ENCODE results near the gene TTLL7. TPM values are rescaled to one million over a fixed set of nuclear protein-coding genes. Genes with fewer than 3 reads are reported as not detected.

Gene TTLL7
- total RNA-seq, 2 experiments from 2014 or later, result 2.9 to 5.3 TPM

GRCh38 chr1:84008631-84009030 lies 9.7 kb upstream of the TTLL7 start:
- H3K9me3 Mint-ChIP-seq (ENCODE audit: low read depth), result peaks cover under 1% of the 10 kb centered on the region
- peaks cover 25% of the 10 kb centered on the region for H3K27me3 Mint-ChIP-seq
- H3K4me3 Mint-ChIP-seq, result no peak overlapping the region
- no peaks in the 10 kb centered on the region for H3K36me3 Mint-ChIP-seq
- CTCF ChIA-PET, result interaction anchor here (0.5 kb wide), 1 partner anchor 61 kb away, joined by 3 read pairs; no protein-coding TSS in a partner anchor
- DNase-seq, result no peak
- ATAC-seq, result no peak
- H3K27ac Mint-ChIP-seq, result no peak overlapping the region
- no peaks in the 10 kb centered on the region for H3K4me1 Mint-ChIP-seq

- peaks cover 2% of the 10 kb centered on the region for H3K4me1 Mint-ChIP-seq
- CTCF ChIA-PET, result no interaction called here
- no peak overlapping the region for H3K27ac Mint-ChIP-seq
- ATAC-seq (no peak), DNase-seq (no peak)
- H3K4me3 Mint-ChIP-seq, result no peak overlapping the region
- H3K36me3 Mint-ChIP-seq, result no peaks in the 10 kb centered on the region
- no peaks in the 10 kb centered on the region for H3K9me3 Mint-ChIP-seq (ENCODE audit: low read depth)
- H3K27me3 Mint-ChIP-seq, result peaks cover 35% of the 10 kb centered on the region
Observed at GRCh38 chr1:84006591-84006990, 7.7 kb upstream of the TTLL7 start.

- Mint-ChIP-seq H3K27me3 (peaks cover 59% of the 10 kb centered on the region), H3K27ac (no peak overlapping the region), H3K36me3 (no peaks in the 10 kb centered on the region), H3K4me3 (no peak overlapping the region), H3K9me3 (ENCODE audit: low read depth) (no peaks in the 10 kb centered on the region), H3K4me1 (peaks cover 18% of the 10 kb centered on the region)
- ATAC-seq (no peak), DNase-seq (no peak)
- CTCF ChIA-PET, result no interaction called here
Observed at GRCh38 chr1:84001501-84001900, 2.6 kb upstream of the TTLL7 start.

GRCh38 chr1:84000954-84001495 lies 2.1 kb upstream of the TTLL7 start:
- ATAC-seq, result no peak
- Mint-ChIP-seq H3K4me3 (no peak overlapping the region), H3K27me3 (peaks cover 64% of the 10 kb centered on the region), H3K9me3 (ENCODE audit: low read depth) (no peaks in the 10 kb centered on the region), H3K4me1 (peaks cover 18% of the 10 kb centered on the region), H3K27ac (no peak overlapping the region), H3K36me3 (no peaks in the 10 kb centered on the region)
- DNase-seq, result no peak
- CTCF ChIA-PET, result no interaction called here

- no peak for ATAC-seq
- Mint-ChIP-seq H3K4me3 (peak overlapping the region; percentile 19), H3K36me3 (no peaks in the 10 kb centered on the region), H3K9me3 (ENCODE audit: low read depth) (no peaks in the 10 kb centered on the region), H3K27me3 (peaks cover 68% of the 10 kb centered on the region), H3K27ac (no peak overlapping the region), H3K4me1 (peaks cover 18% of the 10 kb centered on the region)
- DNase-seq, result no peak
- CTCF ChIA-PET, result no interaction called here
Observed at GRCh38 chr1:84000196-84000885, 1.4 kb upstream of the TTLL7 start.

GRCh38 chr1:83999316-83999819 lies 436 bp upstream of the TTLL7 start:
- Mint-ChIP-seq H3K36me3 (no peaks in the 10 kb centered on the region), H3K9me3 (ENCODE audit: low read depth) (no peaks in the 10 kb centered on the region), H3K4me3 (peak overlapping the region; percentile 75), H3K27ac (peak overlapping the region; percentile 63), H3K27me3 (peaks cover 65% of the 10 kb centered on the region), H3K4me1 (peaks cover 18% of the 10 kb centered on the region)
- DNase-seq (peak; percentile 72), ATAC-seq (peak; percentile 89)
- CTCF ChIA-PET, result interaction anchor here (0.7 to 1.4 kb wide), 2 partner anchors 10 to 144 kb away, joined by 3 to 4 read pairs; partner anchors contain the start of gene PRKACB

GRCh38 chr1:83998205-83998497 lies 781 bp downstream of the TTLL7 start:
- CTCF ChIA-PET, result interaction anchor here (0.8 to 1.4 kb wide), 2 partner anchors 72 to 146 kb away, joined by 4 read pairs; partner anchors contain the start of gene PRKACB
- H3K4me1 Mint-ChIP-seq, result peaks cover 18% of the 10 kb centered on the region
- no peaks in the 10 kb centered on the region for H3K36me3 Mint-ChIP-seq
- H3K27me3 Mint-ChIP-seq, result peaks cover 66% of the 10 kb centered on the region
- DNase-seq (no peak), ATAC-seq (no peak)
- H3K4me3 Mint-ChIP-seq, result peak overlapping the region; percentile 75
- no peaks in the 10 kb centered on the region for H3K9me3 Mint-ChIP-seq (ENCODE audit: low read depth)
- H3K27ac Mint-ChIP-seq, result no peak overlapping the region

- no peak overlapping the region for H3K4me3 Mint-ChIP-seq
- no peak overlapping the region for H3K27ac Mint-ChIP-seq
- H3K9me3 Mint-ChIP-seq (ENCODE audit: low read depth), result no peaks in the 10 kb centered on the region
- no peak for DNase-seq
- peaks cover 18% of the 10 kb centered on the region for H3K4me1 Mint-ChIP-seq
- ATAC-seq, result no peak
- H3K27me3 Mint-ChIP-seq, result peaks cover 69% of the 10 kb centered on the region
- CTCF ChIA-PET, result no interaction called here
- no peaks in the 10 kb centered on the region for H3K36me3 Mint-ChIP-seq
Observed at GRCh38 chr1:83997631-83998030, 1.3 kb downstream of the TTLL7 start.

- H3K27ac Mint-ChIP-seq, result no peak overlapping the region
- DNase-seq, result no peak
- no peaks in the 10 kb centered on the region for H3K9me3 Mint-ChIP-seq (ENCODE audit: low read depth)
- no peak for ATAC-seq
- no peak overlapping the region for H3K4me3 Mint-ChIP-seq
- peaks cover 66% of the 10 kb centered on the region for H3K27me3 Mint-ChIP-seq
- CTCF ChIA-PET, result no interaction called here
- no peaks in the 10 kb centered on the region for H3K36me3 Mint-ChIP-seq
- peaks cover 16% of the 10 kb centered on the region for H3K4me1 Mint-ChIP-seq
Observed at GRCh38 chr1:83996621-83997020, 2.3 kb downstream of the TTLL7 start.

- ATAC-seq, result no peak
- Mint-ChIP-seq H3K4me1 (peaks cover 16% of the 10 kb centered on the region), H3K9me3 (ENCODE audit: low read depth) (no peaks in the 10 kb centered on the region), H3K36me3 (no peaks in the 10 kb centered on the region), H3K27me3 (peaks cover 62% of the 10 kb centered on the region), H3K4me3 (no peak overlapping the region), H3K27ac (no peak overlapping the region)
- CTCF ChIA-PET, result no interaction called here
- no peak for DNase-seq
Observed at GRCh38 chr1:83996191-83996590, 2.7 kb downstream of the TTLL7 start.

- Mint-ChIP-seq H3K36me3 (no peaks in the 10 kb centered on the region), H3K27ac (no peak overlapping the region), H3K4me3 (no peak overlapping the region), H3K9me3 (ENCODE audit: low read depth) (no peaks in the 10 kb centered on the region), H3K4me1 (peaks cover 16% of the 10 kb centered on the region), H3K27me3 (peaks cover 61% of the 10 kb centered on the region)
- ATAC-seq (no peak), DNase-seq (no peak)
- CTCF ChIA-PET, result no interaction called here
Observed at GRCh38 chr1:83995649-83996048, 3.3 kb downstream of the TTLL7 start.

- CTCF ChIA-PET, result no interaction called here
- DNase-seq (no peak), ATAC-seq (no peak)
- H3K27me3 Mint-ChIP-seq, result peaks cover 49% of the 10 kb centered on the region
- no peaks in the 10 kb centered on the region for H3K36me3 Mint-ChIP-seq
- H3K4me3 Mint-ChIP-seq, result no peak overlapping the region
- H3K9me3 Mint-ChIP-seq (ENCODE audit: low read depth), result no peaks in the 10 kb centered on the region
- H3K27ac Mint-ChIP-seq, result no peak overlapping the region
- H3K4me1 Mint-ChIP-seq, result peaks cover 3% of the 10 kb centered on the region
Observed at GRCh38 chr1:83994111-83994510, 4.8 kb downstream of the TTLL7 start.

GRCh38 chr1:83990734-83991133 lies 8.2 kb downstream of the TTLL7 start:
- Mint-ChIP-seq H3K4me3 (no peak overlapping the region), H3K27me3 (peaks cover 30% of the 10 kb centered on the region), H3K4me1 (no peaks in the 10 kb centered on the region), H3K27ac (no peak overlapping the region), H3K36me3 (peaks cover 3% of the 10 kb centered on the region), H3K9me3 (ENCODE audit: low read depth) (no peaks in the 10 kb centered on the region)
- CTCF ChIA-PET, result interaction anchor here (1.4 kb wide), 1 partner anchor 16 kb away, joined by 3 read pairs; no protein-coding TSS in a partner anchor
- ATAC-seq, result no peak
- no peak for DNase-seq

GRCh38 chr1:83985048-83985447 lies 13.9 kb downstream of the TTLL7 start:
- CTCF ChIA-PET, result no interaction called here
- H3K27me3 Mint-ChIP-seq, result peaks cover 3% of the 10 kb centered on the region
- peaks cover 3% of the 10 kb centered on the region for H3K36me3 Mint-ChIP-seq
- no peak overlapping the region for H3K27ac Mint-ChIP-seq
- no peak overlapping the region for H3K4me3 Mint-ChIP-seq
- no peaks in the 10 kb centered on the region for H3K9me3 Mint-ChIP-seq (ENCODE audit: low read depth)
- no peaks in the 10 kb centered on the region for H3K4me1 Mint-ChIP-seq
- DNase-seq, result no peak
- no peak for ATAC-seq

All from activated CD8-positive, alpha-beta memory T cell treated with anti-CD3 and anti-CD28 coated beads, Interleukin-2, amount 10 ng/mL, durations not matched to agents 7 days and 5 days (primary cell).